ENCODE results near the gene CRBN.

Gene CRBN

DNA sequence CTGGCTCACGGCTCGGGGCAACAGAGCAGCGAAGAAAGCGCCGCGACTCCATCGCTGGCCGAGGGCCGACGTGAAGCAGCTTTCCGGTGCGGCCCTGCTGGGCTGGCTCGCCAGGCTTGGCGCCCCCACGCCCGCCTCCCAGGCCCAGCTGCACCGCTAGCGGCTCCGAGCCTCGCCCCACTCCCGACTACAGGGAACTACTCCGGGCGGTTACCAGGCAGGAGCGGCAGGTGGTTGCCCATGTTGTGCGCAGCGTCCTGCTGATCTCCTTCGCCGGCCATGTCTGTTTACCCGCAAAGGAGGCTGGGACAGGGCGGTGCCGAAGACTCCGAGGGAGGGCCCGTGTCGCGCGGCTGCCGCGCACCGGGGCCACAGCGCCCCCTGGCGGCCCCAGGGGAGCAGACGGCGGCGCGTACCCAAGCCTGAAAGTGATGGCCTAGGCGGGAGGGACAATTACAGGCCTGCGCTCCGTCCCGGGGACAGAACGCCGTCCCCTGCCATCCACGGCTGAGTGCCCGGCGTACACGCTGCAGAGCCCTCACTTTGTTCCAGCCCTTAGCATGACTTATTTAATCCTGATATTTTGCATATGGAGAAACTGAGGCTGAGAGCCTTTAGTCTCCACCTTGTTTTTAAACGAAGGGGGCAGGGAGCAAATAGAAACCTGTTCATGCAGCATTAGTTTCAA is at the start of gene CRBN:
CRBN (minus strand) TSS at position 285 of the 688 bp plus-strand sequence; CDS start at position 281, 4 bp downstream.
- DNase-seq (ENCODE audit: low read depth in 2 of 2): peak; percentile 78

DNA sequence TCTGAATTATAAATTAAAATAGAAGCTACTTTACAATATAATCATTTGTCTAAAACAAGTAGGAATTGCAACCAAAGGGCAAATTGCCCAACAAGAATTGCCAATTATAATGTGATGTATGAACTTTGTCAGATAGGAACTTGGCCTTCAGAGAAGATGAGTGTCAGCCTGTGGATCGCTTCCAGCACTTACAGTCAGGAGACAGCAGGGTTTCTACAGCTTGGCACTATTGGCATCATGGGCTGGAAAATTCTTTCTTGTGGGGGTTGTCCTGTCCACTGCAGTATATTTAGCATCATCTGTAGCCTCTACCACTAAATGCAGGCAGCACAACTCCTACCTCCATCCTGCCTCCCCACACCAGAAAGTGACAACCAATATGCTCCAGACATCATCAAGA is 48.1 kb upstream of the CRBN start:
- DNase-seq (ENCODE audit: low read depth in 2 of 2): no peak

DNA sequence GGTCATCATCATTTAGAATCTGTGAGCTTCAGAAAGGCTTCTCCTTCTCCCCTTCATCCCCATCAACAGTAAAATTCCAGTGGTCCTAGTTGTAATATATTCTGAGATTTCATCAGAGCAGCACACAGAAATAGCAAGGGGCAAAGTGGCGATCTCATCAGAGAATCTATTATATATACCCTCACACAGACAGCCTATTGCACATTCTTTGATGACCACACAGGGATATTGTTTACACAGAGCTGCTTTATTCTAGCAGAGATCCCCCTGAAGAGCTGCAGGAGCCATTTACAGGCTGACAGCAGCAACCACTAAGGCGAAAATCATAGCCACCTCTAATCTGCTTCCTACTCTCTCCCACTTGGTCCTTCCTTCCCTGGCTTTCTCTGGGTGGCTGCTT is 42.0 kb upstream of the CRBN start:
- no peak for DNase-seq (ENCODE audit: low read depth in 2 of 2)

DNA sequence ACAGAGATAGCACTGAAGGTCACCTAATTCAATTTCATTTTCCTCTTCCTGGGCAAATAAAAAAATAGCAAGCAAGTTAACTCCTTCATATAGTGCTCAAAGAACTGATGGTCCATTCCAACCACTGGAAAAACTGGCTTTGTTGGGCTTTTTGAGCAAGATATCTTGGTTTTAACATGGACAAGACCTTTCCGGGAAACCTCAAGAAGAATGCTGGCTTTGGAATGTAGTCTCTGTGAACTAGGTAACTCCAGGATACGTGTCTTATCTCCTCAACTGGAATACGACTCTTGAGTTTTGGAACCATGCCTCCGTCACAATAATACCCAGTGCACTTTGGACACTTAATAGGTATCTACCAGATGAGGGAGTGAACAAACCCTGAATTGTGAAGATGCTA is 36.9 kb upstream of the CRBN start:
- no peak for DNase-seq (ENCODE audit: low read depth in 2 of 2)

DNA sequence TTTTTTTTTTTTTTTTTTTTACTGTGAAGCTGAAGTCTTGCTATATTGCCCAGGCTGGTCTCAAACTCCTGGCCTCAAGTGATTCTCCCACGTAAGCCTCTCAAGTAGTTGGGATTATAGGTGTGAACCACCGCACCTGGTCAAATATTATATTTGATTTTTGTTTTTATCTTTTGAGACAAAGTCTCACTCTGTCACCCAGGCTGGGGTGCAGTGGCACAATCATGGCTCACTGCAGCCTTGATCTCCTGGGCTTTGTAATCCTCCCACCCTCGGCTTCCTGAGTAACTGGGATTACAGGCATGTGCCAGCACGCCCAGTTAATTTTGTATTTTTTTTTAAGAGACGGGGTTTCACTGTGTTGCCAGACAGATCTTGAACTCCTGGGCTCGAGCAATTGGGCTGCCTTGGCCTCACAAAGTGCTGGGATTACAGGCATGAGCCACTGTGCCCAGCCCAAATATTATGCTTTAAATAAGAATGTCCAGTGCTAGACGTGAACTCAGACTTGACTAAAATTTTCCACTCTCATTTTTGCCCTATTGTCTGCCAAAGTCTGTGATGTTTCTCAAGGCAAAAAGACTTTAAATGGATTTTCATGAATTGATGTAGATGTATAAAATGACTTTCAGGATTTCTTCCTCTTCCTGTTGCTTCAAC is 33.4 kb upstream of the CRBN start:
- DNase-seq (ENCODE audit: low read depth in 2 of 2): no peak

DNA sequence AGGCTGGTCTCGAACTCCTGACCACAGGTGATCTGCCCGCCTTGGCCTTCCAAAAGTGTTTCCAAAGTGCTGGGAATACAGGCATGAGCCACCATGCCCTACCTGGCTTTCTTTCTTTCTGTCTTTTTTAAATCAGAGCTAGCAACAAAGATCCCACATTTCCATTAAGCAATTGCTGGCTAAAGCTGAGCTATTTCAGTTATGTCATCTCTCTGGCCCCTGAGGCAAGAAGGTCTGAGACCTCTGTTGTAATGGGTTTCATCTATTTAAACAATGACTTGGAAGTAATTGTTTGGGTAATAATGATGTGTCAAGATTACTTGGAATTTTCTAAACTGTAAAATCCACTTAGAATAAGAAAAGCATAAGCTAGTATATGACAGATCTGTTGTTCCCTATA is 30.2 kb upstream of the CRBN start:
- no peak for DNase-seq (ENCODE audit: low read depth in 2 of 2)

DNA sequence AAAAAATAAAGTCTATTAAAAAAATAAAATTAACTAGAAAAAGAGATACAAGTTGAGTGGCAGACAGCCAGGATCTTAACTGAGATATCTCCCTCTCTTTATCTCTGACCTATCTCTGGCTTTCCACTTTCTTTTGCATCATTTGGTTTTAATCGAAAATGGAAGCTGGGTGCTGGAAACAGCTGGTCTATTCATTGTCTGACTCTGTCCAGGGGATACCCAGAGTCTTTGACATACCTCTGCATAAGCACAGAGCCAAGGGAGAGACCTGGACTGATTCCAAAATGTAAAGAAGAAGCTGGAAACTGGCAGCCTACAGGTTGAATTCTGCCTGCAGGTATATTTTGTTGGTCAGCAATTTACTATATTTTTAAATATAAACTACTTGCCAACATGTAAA is 29.6 kb upstream of the CRBN start:
- DNase-seq (ENCODE audit: low read depth in 2 of 2): no peak

DNA sequence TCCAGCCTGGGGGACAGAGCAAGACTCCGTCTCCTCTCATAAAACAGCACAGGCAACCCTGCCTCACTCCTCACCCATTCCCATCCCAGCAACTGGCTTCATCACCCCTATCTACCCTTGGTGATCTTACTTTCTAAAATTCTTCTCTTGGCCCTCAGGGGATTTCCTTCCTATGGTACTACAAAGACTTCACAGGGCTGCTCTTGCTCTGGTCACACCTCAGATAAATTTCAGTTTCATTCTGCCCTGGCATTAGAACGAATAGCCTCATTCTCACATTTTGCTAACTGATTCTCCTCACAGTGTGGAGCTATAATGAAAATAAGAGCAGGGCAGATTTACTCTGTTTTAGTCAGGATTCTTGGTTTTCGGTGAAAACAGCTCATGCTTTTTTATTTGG is 22.1 kb upstream of the CRBN start:
- no peak for DNase-seq (ENCODE audit: low read depth in 2 of 2)

DNA sequence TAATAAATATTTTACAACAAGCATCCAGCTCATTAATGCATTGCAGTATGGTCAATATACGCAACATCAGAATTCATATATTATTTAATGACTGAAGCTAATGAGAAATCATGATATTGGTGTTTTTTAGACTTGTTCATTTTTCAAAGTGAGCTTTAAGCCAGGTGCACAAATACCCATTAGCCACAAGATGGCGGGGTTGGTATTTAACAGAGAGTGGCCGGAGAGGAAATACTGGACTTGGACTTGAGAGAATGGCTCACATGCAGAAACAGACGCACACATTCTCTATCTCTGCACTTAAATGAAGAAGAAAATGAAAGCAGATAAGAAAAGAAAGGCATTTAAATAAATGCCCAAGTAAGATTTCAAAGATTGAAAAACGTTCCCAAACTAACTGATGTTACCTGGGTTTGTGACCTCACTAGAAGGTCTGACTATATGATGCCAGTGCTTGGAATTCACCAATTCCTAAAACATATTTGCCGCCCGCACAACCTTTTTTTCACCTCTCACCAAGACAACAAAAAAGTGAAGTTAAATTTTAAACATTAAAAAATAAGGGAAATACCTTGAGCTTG is 21.2 kb upstream of the CRBN start:
- DNase-seq (ENCODE audit: low read depth in 2 of 2): no peak

DNA sequence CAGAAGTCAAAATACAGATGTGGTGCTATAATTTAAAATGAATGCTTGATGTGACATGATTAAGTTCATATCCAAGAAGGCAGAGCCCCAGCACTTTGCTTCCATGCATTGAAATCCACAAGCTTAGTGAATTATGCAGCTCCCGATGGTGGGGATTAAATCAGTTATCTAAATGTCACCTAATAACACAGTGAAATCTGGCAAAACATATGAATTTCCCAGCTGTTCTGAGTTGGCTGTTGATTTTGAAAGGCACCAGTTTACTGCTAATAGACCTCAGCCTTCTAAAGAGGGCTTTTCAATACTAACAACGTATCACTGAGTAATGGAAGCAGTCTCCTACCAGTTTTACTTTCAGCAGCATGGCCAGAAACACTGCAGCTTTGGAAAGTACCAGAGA is 19.8 kb upstream of the CRBN start:
- DNase-seq (ENCODE audit: low read depth in 2 of 2): no peak

DNA sequence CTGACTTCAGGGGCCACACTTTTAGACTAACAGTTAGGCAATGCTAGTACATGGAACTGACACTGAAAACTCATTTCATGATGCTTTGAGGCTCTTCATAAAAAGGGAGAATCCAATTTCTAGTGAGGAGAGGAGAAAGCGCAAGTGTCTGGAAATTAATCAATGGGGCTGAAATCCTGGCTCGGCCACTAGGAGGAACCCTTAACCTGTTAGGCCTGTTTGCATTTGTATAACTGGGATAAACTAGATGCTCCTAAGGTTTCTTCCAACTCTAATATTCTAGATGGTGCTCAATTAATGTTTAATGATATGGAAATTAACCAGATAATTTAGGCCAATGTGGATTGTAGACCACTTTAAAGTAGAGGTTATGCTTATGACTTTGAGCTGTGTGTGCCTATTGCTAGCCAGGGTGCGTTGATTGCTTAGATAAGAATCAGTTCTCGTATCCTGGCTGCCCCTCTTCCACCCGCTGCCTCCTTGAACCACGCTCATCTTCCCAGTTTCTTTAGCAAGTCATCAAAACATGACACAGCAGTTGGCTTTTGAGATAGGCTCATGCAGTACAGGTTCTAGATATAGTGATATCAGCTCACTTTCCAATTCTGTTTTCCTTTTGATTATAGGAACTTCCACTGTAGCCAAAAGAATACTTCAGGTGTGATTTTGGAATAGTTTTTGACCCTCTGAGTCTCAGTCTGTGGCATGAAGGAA is 16.8 kb upstream of the CRBN start:
- DNase-seq (ENCODE audit: low read depth in 2 of 2): no peak

DNA sequence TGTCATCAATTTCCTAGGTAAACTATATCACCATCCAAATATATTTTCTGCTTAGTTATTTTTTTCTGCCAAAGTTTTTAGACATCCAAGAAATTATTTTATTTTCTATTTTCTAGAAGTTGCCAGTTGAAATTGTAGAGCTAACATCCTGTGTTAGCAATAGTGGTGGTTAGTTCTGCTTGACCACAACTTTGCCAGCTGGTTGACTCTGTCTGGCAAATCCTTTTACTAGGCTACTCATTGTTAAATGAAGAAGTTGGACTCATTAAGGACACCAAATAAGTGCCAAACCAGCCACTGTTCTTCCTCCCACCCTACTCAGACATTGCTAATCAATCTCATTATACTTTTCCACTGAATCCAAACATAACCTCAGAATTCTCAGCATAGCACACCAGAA is 15.4 kb upstream of the CRBN start:
- no peak for DNase-seq (ENCODE audit: low read depth in 2 of 2)

DNA sequence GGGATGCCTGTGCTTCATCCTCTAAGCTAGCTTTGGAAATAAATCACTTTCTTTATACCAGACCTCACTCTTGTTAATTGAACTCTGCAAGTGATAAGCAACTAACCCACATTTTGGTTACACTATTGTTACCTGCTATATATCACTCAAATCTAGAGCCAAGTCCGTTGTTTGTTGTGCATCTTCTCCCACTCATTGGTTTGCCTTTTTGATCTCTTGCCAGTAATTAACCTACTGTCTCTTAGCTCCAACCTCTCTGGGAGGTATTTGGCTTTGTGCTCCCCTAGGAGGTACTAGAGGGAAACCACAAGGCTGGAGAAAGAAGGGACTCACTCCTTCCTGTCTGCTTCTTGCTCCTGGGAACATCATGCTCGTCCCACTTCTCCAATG is 12.8 kb upstream of the CRBN start:
- DNase-seq (ENCODE audit: low read depth in 2 of 2): no peak

DNA sequence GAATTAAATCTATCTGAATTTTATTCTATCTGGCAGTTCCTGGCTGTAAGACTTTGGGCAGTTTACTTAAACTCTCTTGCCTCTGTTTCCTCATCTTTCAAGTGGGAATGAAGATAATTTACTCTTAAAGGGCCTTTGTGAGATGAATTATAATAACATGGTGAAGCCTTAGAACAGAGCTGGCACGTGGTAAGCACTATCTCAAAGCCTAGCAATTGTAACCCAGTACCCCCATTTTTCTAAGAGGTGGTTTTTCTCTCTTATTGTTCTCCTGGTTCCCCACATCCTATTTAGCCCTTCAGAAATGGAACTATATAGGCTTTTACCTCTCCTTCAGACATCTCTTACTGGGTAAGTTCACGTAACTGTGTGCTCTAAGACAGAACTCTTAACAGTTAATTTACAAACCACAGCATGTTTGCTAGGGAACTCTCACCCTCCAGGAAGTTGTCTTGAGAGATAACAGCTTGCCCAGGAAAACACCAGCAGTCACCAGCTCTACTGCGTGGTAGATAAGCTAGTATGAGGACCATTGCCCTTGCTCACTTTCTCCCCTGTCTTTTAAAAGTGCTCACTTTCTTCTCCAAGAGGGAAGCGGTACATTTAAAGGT is 12.3 kb upstream of the CRBN start:
- DNase-seq (ENCODE audit: low read depth in 2 of 2): no peak

DNA sequence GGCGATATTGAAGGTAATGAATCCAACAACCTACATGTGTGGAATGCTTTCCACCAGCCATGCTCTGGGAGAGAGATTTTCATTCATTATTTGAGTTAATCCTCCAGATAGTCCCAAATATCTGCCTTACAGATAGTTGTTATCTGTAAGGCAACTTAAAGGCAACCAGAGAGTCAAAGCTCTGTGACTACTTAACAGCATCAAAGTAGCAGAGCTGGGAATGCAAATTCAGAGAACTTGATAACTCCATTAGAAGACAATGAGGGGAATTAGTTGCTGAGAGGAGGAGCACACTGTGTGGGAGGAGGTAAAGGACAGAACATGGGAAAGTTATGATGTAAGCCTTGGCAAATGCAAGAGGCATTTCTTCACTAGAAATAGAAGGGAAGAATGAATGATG is 10.5 kb upstream of the CRBN start:
- DNase-seq (ENCODE audit: low read depth in 2 of 2): no peak

DNA sequence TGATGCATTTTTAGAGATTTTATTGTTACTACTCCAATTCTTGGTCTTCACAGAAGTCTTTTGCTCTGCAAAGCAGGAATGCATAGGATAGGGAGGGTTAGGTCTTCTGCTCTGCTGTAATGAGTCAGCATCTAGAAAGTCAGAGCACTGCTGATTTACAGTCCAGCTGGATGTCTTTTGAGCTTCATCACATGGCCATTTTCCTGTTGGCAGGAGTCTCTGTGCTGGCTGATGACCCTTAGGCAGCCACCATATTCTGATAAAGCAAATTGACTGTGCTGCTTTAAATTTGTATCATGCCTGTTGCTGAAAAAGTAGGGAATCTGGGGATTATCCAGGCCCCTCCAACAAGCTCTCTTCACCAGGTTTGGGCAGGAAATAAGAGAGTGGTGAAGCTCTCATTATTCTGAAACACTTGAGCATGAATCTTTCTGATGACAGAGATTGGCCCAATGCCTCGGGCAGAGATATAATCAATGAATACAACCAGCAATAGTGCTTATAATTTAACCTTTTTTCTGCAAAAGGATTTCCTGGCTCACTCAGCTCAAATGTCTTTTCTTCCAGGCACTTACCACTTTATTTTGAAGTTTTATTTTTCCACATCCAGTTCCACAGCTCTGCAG is 9.7 kb upstream of the CRBN start:
- no peak for DNase-seq (ENCODE audit: low read depth in 2 of 2)

DNA sequence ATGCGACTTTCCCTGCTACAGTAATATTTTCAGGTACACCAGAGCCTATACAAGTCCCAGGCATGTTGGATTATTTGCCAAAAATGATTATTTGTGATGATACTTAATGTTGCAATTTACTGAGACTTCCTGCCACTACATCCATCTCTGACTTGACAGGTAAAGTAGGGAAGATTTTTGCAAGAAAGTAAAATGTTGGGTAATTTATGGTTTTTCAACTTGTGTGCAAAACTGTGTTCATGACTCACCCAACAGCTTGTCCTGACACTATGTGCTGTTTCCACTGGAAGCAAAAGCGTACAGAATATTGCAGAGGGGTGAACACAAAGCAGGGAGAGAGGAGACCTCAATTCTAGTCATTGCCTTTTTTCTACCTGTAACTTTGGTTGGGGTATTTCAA is 5.4 kb upstream of the CRBN start:
- no peak for DNase-seq (ENCODE audit: low read depth in 2 of 2)

DNA sequence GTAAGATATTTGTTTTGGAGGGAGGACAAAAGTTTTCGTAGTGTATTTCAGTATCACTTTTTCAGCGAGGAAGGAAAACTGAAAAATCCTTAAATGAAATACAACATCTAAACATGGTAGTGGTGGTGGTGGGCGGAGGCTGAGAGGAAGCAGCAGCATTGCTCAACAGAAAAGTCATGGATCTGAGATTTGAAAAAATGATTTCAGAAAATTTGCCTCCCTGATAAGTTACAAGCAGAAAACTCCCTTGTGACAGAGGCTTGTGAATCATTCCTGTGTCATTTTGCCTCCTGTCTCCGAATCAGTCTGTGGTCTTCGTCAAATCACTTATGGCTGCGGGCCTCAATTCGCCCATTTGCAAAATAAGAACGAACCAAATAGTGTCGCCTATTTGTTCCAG is 965 bp upstream of the CRBN start:
- no peak for DNase-seq (ENCODE audit: low read depth in 2 of 2)

DNA sequence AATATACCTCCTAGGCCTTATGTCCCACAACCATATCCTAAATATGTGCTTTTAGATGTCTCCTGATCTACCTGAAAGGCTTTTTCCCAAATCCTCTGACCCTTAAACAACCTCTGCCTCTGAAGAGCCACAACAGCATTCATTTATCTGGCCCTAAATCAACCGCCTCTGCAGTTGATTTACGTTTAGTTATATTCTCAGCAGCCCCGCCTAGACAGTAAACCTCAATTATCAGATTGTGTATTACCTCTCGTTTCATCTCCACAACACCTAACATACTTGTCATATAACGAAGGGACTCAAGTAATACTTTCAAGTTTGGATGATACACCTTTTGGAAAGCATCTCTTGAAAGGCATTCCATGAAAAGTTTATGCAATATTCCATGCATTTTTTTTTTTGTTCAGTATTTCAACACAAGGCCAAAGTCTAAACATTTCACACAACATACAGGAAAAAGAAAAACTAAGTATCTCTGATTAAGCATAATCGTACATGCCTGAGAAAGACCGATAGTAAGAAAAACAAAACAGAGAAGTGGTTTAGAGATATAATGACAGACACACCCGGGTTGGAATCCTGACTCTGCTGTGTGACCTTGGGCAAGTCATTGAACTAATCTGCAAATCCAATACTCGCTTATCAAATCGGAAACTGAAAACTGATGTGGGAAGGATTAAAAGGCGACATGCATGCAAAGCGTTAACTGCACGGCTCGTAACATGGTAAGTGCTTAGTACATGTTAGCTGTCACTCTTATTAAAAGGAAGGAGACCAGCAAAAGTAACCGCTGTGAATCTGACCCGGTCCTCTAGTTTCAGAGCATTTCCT is 778 bp downstream of the CRBN start:
- no peak for DNase-seq (ENCODE audit: low read depth in 2 of 2)

DNA sequence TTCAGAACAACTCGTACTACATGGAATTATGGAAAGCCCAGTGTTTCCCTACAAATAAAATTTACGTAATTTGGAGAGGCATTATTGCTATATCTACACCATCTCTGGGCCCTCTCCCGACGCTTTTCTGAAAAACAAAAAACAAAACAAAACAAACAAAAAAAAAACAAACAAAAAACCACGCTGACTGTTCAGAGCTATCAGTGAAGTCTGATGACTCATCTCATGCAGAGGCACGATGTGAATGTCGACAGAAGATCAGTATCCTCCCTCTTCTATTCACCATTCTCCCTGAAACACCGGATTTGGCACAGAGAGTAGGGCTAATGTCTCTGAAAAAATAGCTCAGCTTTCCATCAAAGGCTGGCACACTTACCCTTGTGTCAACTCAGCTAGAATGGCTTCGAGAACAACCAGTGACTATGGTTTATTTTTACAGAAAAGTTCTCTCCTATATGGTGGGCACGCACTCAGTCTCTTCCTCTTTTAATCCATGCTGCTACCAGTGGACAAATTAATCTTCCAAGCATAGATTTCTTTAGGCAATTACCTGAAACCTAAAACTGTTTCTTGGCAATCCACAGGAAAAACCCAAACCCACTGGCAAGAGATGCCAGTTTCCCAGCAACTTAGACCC is 1.5 kb downstream of the CRBN start:
- no peak for DNase-seq (ENCODE audit: low read depth in 2 of 2)

DNA sequence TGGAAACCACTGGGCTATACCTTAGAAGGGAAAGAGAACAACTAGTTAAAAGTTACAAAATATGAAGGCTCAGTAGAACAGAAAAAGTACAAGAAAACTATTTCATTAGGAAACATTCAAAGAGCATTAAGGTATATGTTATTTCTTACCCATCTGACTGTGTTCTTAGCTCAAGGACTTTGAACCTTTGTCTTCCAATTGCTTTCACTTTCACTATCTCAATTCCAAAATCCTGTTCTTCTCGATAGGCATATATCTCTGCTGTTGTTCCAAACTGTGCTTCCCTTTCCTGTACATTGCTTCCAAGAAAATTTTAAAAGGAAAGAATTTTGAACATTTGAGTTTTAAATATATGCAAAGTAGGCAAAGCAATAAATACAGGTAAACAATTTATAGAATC is 6.9 kb downstream of the CRBN start:
- no peak for DNase-seq (ENCODE audit: low read depth in 2 of 2)
